GM21528 (cell line): ENCODE measurements around the gene GOLGB1.
"Not testable (repeated sequence)": the region's sequence is repeated elsewhere in the genome, so short reads cannot be mapped to it uniquely, and the experiment has no call there.

Experiments
- ATAC-seq: cut with Tn5 transposase; IDR thresholded peaks from one replicate; pipeline ENCODE4 v1.9.1; 2021; ENCODE audit warnings: mild to moderate bottlenecking, moderate library complexity; ENCODE audit not compliant: unreplicated experiment, low FRiP score

Gene GOLGB1

DNA sequence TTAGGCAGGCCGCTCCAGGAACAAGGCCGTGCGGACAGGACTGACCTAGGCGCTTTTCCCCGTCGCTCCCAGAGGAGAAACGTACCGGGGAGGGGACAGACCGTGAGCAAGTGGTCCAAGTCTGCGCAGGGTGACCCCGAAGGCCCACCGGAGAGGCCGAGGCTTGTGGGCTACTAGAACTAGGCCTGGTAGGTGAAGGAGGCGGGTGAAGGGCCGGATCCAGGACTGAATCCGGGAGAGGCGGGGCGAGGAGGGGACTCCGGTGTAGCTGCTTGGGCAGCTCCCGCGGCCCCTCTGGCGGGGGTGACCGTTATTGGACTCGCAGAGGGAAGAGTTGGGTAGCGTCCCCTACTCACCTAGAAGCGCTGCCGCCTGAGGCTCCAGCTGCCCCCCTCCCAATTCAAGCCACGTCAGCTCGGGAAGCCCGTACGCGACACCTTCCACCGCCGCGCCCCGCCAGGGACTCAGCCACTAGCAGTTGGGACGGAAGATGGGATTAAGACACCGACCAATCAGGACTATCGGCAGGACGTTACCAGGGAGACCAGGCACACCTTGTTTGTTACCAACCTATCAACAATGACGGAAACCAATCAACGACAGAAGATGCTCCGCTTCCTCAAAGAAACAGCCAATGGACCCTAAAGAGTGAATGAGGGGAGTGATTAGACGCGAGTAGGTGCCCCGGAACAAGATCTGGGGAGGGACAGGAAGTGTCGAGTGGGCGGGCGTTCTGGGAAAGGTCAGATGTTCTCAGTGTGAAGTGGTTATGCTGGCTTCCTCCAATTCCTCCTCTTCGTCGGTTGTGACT lies at the start of gene GOLGB1:
Gene GOLGB1, minus strand, starts transcription at position 466 of the 811 bp plus-strand sequence. CDS start 18,770 bp downstream, outside the sequence.
- ATAC-seq = peak; percentile 98

DNA sequence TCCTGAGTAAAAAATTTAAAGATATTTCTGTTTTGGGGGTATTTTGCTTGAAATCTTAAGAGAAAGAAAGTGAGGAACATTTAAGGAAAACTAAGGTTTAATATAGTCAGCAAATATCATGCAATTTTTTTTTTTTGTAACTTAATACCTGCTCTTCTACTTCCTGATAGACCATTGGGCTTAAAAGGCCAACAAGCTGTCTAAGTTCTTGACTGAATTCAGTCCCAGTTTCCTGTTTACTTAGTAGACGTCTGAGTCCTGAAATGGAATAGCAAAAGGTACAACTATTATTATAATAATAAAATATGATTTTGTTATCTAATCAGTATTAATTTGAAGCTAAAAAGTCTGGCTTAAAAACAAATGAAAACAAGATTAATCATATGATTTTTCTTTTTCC lies 47.4 kb upstream of the GOLGB1 start:
- ATAC-seq = no peak

GRCh38 chr3:121794264-121794983 lies 44.9 kb upstream of the GOLGB1 start:
- ATAC-seq = peak; percentile 42

- no peak for ATAC-seq
Observed at GRCh38 chr3:121793078-121793477, 43.5 kb upstream of the GOLGB1 start.

DNA sequence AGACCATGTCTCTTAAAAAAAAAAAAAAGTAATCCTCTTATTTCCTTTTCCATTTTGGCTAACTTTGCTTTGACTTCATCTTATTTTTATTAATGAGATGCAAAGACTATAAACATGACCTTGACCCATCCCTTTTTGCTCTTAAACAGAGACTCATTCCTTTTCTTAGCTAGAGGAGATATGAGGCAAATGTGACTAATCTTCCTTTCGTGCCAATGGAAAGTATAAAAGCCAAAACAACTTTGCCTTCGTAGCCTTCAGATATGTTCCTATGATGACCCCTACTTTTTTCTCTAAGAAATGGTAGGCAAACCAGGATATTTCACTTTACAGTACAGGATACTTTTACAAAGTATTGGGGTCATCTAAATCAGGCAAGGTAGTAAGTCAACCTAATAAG lies 36.9 kb upstream of the GOLGB1 start:
- no peak for ATAC-seq

DNA sequence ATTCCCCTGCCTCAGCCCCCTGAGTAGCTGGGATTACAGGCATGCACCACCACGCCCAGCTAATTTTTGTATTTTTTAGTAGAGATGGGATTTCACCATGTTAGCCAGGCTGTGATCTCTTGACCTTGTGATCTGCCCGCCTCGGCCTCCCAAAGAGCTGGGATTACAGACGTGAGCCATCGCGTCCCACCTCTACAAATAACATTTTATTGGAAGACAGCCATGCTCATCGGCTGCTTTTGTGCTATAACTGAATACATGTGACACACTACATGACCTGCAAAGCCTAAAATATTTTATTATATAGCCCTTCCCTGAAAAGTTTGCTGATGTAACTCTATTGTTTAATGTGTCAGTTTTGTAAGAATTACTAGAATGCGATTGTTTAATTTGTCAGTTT lies 33.2 kb upstream of the GOLGB1 start:
- ATAC-seq = not testable (repeated sequence)

- no peak for ATAC-seq
Observed at GRCh38 chr3:121781611-121782010, 32.1 kb upstream of the GOLGB1 start.

DNA sequence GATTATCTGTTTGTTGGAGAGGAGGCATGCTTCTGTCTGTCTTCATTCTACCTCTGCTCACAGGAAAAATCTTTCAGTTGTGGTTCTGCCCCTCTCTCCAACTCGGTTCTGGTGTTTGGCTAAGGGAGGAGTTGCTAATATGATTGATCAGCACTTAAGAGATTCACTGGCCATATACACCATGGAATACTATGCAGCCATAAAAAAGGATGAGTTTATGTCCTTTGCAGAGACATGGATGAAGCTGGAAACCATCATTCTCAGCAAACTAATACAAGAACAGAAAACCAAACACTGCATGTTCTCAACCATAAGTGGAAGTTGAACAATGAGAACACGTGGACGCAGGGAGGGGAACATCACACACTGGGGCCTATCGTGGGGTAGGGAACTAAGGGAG lies 25.6 kb upstream of the GOLGB1 start:
- ATAC-seq = not testable (repeated sequence)

- ATAC-seq = no peak
Observed at GRCh38 chr3:121769246-121769645, 19.7 kb upstream of the GOLGB1 start.

DNA sequence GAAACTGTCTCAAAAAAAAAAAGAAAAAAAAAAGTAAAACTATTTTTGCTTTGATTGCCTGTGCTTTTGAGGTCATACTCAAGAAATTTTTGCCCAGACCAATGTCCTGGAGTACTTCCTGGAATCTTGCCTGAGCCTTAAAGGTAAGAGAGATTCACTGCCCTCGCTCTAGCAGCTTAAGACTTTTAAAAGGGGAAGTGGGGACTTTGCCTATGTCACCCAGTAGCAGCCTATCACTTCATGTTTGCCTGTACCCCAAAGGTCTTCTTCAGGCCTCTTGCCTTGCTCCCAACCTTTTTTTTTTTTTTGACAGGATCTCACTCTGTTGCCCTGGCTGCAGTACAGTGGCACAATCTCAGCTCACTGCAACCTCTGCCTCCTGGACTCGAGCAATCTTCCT lies 18.9 kb upstream of the GOLGB1 start:
- ATAC-seq = no peak

- no peak for ATAC-seq
Observed at GRCh38 chr3:121759541-121760202, 10.1 kb upstream of the GOLGB1 start.

DNA sequence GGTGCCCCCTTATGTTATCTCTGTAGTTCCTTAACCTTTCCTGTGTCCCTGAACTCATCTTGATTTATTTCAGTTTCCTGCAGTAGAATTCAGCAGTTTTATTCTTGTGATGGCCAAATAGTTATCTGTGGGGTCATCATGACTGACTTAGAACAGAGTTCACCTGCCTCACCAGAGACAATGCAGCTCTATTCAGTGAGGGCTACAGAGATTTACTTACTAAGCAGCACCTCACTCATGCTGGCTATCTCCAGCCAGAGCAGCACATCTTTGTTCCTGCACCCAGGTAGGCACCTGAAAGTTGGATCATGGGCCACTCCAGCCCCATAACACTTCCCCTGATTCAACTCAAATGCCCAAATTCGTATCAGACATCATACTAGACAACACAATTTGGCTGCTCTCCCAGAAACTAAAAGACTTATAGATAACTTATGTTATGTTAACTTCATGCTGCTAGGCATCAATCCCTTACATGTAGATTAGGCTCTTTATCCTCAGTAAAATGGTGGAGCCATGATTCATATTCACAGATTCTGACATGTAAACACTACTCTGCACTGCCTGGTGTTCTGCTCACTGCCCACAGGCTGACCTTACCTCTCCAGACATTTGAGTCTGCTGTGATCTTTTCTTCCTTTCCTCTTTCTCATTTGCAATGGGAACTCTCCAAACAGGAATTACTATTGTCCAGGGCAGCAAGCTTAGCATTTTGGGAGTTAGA lies 9.3 kb upstream of the GOLGB1 start:
- no peak for ATAC-seq

DNA sequence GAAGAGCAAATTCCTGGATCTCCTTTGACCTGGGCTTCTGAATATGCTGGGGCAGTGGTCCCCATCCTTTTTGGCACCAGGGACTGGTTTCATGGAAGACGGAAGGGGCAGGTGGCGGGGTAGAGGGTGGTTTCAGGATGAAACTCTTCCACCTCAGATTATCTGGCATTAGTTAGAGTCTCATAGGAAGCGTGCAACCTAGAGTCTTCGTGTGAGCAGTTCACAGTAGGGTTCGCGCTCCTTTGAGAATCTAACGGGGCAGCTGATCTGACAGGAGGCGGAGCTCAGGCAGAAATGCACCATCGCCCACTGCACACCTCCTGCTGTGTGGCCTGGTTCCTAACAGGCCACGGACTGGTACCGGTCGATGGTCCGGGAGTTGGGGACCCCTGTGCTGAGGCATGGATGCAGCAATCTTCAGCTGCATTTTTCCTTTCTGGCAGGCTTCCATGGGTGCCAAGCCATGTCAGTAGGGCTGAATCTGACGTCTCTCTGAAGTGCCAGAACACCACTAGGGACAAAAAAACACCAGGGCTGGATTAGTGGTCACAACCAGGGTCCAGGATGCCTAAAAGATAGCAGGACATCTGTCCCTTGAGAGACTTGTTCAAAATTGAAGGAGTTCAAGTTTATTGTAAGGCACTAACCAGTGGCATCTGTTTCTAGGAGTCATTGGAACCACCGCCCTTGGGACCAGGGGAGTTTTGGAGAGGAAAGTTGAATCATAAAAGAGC lies 8.4 kb upstream of the GOLGB1 start:
- no peak for ATAC-seq

GRCh38 chr3:121757087-121757811 lies 7.7 kb upstream of the GOLGB1 start:
- no peak for ATAC-seq

GRCh38 chr3:121752772-121753171 lies 3.2 kb upstream of the GOLGB1 start:
- no peak for ATAC-seq

- no peak for ATAC-seq
Observed at GRCh38 chr3:121752261-121752660, 2.7 kb upstream of the GOLGB1 start.

DNA sequence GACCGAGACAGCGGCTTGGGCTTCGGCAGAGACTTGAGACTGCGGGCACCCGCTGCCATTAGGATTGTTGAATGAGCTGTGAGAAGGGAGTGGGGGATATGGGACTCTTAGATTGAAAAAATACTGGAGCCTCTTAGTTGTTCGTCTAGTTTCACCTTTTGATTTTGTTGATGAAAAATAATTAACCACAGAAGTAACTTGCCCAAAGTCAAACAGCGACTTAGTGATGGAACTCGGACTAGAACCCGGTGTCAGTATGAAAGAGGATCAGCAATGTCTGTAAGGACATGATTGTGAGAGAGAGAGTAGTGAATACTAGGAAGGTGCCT lies 510 bp upstream of the GOLGB1 start:
- no peak for ATAC-seq

DNA sequence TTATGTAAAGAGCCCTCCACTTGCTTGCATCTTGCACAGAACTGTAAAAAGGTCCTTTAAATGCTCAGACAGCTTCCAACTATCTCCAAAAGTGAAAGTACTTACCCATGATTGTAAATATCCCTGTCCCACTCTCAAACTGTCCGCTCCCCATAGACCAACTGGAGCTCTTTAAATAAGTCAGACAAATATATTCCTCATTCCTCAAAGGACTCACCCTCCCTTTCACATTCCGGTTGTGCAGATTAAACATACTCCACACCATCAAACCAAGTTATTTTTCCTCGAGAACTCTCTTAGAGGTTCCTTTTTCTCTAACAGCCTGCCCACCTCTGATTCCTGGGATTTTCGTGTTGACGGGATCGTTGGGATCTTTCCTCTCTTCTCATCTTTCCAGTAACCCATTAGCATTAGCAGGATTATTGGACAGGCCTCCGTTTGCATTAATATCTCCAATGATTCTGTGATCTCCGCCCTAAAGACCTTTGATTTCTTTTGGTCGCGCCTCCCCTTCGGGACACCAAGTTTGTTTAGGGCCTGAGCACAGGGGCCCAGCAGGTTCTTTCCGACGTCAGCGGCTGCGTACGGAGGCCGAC lies 763 bp downstream of the GOLGB1 start:
- ATAC-seq = peak; percentile 28

GRCh38 chr3:121747976-121748375 lies 1.6 kb downstream of the GOLGB1 start:
- no peak for ATAC-seq
